K562 (cell line): ENCODE results near the gene BRINP2. TPM values are rescaled to one million over a fixed set of nuclear protein-coding genes. Genes with fewer than 3 reads are reported as not detected.

Experiments
- C11orf30 ChIP-seq: fragments of 450-650 bp; IDR thresholded peaks from 2 replicates; pipeline ENCODE4 v1.6.1; 2016; ENCODE audit warnings: low read depth, mild to moderate bottlenecking
- polyA plus RNA-seq, 8 experiments: library from polyadenylated mRNA; depleted of rRNA in 4 of 8; stranded (reverse) in 5 of 8; unstranded in 3 of 8; fragments of >200 nt; fragmentation: Nextera tagmentation in 2 of 8; fragmentation: Illumina TruSeq in 1 of 8; extraction: Ambion mirVana in 2 of 8; extraction: Trizol in 1 of 8; gene quantifications; 2 replicates each; pipeline versions ENCODE4 v1.2.1 to v1.2.3, GENCODE V29; 2011 to 2014; ENCODE audit warnings: inconsistent platforms in 1 of 8, missing spikeins in 1 of 8
- total RNA-seq, 7 experiments: library from RNA; depleted of rRNA in 6 of 7; stranded (reverse); fragments of >200 nt in 6 of 7; fragmentation: Illumina TruSeq in 2 of 7; extraction: Trizol in 2 of 7; gene quantifications; 2 replicates each; pipeline versions ENCODE4 v1.2.1 to v1.2.3, GENCODE V29; 2011 to 2021; ENCODE audit warnings: low replicate concordance in 1 of 7
- TF ChIP-seq, protein P1 (sequence below): fragments of 200-600 bp; sonication (generic); IDR thresholded peaks from one replicate; pipeline ENCODE4 v1.6.1; 2012; ENCODE audit warnings: mild to moderate bottlenecking, low read depth, low read length, inconsistent platforms

BRINP2 gene
- total and polyA plus RNA-seq, 9 of the 15 experiments (the other 6 are each of a cell fraction or from before 2014, with no cell fraction given): not detected

DNA sequence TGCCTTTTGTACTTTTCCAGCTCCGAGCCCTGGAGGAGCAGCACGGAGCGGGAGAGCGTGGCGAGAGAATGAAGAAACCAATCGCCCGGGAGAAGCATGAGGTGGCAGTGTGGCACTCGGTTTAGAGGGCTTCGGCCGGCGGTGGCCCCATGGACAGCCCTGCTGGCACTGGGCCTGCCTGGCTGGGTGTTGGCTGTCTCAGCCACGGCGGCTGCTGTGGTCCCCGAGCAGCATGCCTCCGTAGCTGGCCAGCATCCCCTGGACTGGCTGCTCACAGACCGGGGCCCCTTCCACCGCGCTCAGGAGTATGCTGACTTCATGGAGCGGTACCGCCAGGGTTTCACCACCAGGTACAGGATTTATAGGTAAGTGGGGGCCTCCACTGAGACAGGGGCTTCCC is 59.0 kb downstream of the BRINP2 start (continued):
- TF ChIP-seq, protein P1, sequence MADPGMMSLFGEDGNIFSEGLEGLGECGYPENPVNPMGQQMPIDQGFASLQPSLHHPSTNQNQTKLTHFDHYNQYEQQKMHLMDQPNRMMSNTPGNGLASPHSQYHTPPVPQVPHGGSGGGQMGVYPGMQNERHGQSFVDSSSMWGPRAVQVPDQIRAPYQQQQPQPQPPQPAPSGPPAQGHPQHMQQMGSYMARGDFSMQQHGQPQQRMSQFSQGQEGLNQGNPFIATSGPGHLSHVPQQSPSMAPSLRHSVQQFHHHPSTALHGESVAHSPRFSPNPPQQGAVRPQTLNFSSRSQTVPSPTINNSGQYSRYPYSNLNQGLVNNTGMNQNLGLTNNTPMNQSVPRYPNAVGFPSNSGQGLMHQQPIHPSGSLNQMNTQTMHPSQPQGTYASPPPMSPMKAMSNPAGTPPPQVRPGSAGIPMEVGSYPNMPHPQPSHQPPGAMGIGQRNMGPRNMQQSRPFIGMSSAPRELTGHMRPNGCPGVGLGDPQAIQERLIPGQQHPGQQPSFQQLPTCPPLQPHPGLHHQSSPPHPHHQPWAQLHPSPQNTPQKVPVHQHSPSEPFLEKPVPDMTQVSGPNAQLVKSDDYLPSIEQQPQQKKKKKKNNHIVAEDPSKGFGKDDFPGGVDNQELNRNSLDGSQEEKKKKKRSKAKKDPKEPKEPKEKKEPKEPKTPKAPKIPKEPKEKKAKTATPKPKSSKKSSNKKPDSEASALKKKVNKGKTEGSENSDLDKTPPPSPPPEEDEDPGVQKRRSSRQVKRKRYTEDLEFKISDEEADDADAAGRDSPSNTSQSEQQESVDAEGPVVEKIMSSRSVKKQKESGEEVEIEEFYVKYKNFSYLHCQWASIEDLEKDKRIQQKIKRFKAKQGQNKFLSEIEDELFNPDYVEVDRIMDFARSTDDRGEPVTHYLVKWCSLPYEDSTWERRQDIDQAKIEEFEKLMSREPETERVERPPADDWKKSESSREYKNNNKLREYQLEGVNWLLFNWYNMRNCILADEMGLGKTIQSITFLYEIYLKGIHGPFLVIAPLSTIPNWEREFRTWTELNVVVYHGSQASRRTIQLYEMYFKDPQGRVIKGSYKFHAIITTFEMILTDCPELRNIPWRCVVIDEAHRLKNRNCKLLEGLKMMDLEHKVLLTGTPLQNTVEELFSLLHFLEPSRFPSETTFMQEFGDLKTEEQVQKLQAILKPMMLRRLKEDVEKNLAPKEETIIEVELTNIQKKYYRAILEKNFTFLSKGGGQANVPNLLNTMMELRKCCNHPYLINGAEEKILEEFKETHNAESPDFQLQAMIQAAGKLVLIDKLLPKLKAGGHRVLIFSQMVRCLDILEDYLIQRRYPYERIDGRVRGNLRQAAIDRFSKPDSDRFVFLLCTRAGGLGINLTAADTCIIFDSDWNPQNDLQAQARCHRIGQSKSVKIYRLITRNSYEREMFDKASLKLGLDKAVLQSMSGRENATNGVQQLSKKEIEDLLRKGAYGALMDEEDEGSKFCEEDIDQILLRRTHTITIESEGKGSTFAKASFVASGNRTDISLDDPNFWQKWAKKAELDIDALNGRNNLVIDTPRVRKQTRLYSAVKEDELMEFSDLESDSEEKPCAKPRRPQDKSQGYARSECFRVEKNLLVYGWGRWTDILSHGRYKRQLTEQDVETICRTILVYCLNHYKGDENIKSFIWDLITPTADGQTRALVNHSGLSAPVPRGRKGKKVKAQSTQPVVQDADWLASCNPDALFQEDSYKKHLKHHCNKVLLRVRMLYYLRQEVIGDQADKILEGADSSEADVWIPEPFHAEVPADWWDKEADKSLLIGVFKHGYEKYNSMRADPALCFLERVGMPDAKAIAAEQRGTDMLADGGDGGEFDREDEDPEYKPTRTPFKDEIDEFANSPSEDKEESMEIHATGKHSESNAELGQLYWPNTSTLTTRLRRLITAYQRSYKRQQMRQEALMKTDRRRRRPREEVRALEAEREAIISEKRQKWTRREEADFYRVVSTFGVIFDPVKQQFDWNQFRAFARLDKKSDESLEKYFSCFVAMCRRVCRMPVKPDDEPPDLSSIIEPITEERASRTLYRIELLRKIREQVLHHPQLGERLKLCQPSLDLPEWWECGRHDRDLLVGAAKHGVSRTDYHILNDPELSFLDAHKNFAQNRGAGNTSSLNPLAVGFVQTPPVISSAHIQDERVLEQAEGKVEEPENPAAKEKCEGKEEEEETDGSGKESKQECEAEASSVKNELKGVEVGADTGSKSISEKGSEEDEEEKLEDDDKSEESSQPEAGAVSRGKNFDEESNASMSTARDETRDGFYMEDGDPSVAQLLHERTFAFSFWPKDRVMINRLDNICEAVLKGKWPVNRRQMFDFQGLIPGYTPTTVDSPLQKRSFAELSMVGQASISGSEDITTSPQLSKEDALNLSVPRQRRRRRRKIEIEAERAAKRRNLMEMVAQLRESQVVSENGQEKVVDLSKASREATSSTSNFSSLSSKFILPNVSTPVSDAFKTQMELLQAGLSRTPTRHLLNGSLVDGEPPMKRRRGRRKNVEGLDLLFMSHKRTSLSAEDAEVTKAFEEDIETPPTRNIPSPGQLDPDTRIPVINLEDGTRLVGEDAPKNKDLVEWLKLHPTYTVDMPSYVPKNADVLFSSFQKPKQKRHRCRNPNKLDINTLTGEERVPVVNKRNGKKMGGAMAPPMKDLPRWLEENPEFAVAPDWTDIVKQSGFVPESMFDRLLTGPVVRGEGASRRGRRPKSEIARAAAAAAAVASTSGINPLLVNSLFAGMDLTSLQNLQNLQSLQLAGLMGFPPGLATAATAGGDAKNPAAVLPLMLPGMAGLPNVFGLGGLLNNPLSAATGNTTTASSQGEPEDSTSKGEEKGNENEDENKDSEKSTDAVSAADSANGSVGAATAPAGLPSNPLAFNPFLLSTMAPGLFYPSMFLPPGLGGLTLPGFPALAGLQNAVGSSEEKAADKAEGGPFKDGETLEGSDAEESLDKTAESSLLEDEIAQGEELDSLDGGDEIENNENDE: no peak
- no peak for TF ChIP-seq C11orf30
